K562 (cell line): ENCODE results near the gene ARFGEF2. TPM values are rescaled to one million over a fixed set of nuclear protein-coding genes. Genes with fewer than 3 reads are reported as not detected.
A peak's percentile ranks its signal among the peaks of the same experiment; 100 is the strongest.

Experiments
- ATAC-seq: fragments of 200-7000 bp; cut with Tn5 transposase; 3 replicates; pipeline ENCODE4 v1.9.1; 2020; ENCODE audit warnings: moderate library complexity
- BruUV-seq: library from RNA; stranded (reverse); fragments of 400-500 nt; replicated peaks from 2 replicates; lab custom pipeline; 2021; lab: Mats Ljungman, UMichigan
- CTCF ChIA-PET: fragments of 300-600 bp; formaldehyde crosslinking; extraction: SDS; loops from one replicate; lab custom pipeline; 2021; ENCODE audit warnings: low intra/inter-chr PET ratio; lab: Yijun Ruan, JAX
- POLR2A ChIA-PET: fragments of 300-600, 350-650 bp; sonication (Branson Sonifier 250); formaldehyde crosslinking; extraction: SDS; loops from one replicate; lab custom pipeline; 2021; ENCODE audit warnings: antibody characterized with exemption, inconsistent platforms; lab: Yijun Ruan, JAX
- DNase-seq, 4 experiments: peaks; one replicate each; pipeline versions ENCODE4 v3.0.0 to v3.0.0-alpha.2; 2011 to 2018; ENCODE audit warnings: low spot score in 3 of 4, mixed read lengths in 3 of 4; ENCODE audit errors: extremely low read depth in 1 of 4
- FAIRE-seq: peaks from 2 replicates; lab custom pipeline; 2011; peaks lifted over from hg19 to GRCh38; lab: Jason Lieb, UNC
- H2AFZ ChIP-seq: 2 replicates; pipeline ENCODE4 v1.6.0; 2011; ENCODE audit warnings: low read depth, low read length, control low read depth, inconsistent platforms
- H3K27ac ChIP-seq: fragments of 200-600 bp; 3 replicates; pipeline ENCODE4 v1.8.0; 2011; ENCODE audit warnings: low read depth, mild to moderate bottlenecking, control low read depth, inconsistent platforms, low read length, moderate library complexity, mixed read lengths; ENCODE audit errors: extremely low read depth
- H3K27me3 ChIP-seq, 2 experiments: fragments of 300-600 bp in 1 of 2; 2 replicates in 1 of 2; 3 replicates in 1 of 2; pipeline versions ENCODE4 v1.6.0 to v1.8.0; 2011; ENCODE audit warnings: inconsistent platforms in 2 of 2, low read length in 2 of 2, mild to moderate bottlenecking in 1 of 2, mixed read lengths in 1 of 2, moderate library complexity in 1 of 2; ENCODE audit not compliant: control insufficient read depth in 2 of 2, insufficient read depth in 2 of 2
- H3K36me3 ChIP-seq: fragments of 300-600 bp; 3 replicates; pipeline ENCODE4 v1.8.0; 2011; ENCODE audit warnings: mild to moderate bottlenecking, low read length, inconsistent platforms; ENCODE audit not compliant: control insufficient read depth, insufficient read depth
- H3K4me1 ChIP-seq, 2 experiments: fragments of 200-600 bp in 1 of 2; replicated peaks in 1 of 2; 2 replicates in 1 of 2; 3 replicates in 1 of 2; pipeline versions ENCODE4 v1.5.1 to v1.8.0; 2011; ENCODE audit warnings: inconsistent platforms in 2 of 2, low read length in 2 of 2, mild to moderate bottlenecking in 1 of 2, mixed read lengths in 1 of 2, moderate library complexity in 1 of 2; ENCODE audit not compliant: control insufficient read depth in 2 of 2, insufficient read depth in 2 of 2
- H3K4me2 ChIP-seq: 2 replicates; pipeline ENCODE4 v1.6.1; 2011; ENCODE audit warnings: low read length, control low read depth, inconsistent platforms, mixed read lengths; ENCODE audit not compliant: insufficient read depth
- H3K4me3 ChIP-seq: fragments of 200-600 bp; sonication (generic), shearing (Covaris generic); 2 replicates; pipeline ENCODE4 v1.5.1; 2016; ENCODE audit warnings: control low read depth, inconsistent platforms
- H3K79me2 ChIP-seq: fragments of 200-600 bp; 3 replicates; pipeline ENCODE4 v1.8.0; 2011; ENCODE audit warnings: low read length, inconsistent platforms; ENCODE audit not compliant: control insufficient read depth, insufficient read depth
- H3K9ac ChIP-seq, 2 experiments: 2 replicates each; pipeline versions ENCODE4 v1.6.0 to v1.6.1; 2011; ENCODE audit warnings: low read depth in 2 of 2, low read length in 2 of 2, control low read depth in 1 of 2, inconsistent platforms in 1 of 2, mild to moderate bottlenecking in 1 of 2, mixed read lengths in 1 of 2; ENCODE audit not compliant: insufficient read depth in 1 of 2
- H3K9me1 ChIP-seq: one replicate; pipeline ENCODE4 v1.6.0; 2011; ENCODE audit warnings: inconsistent platforms, mild to moderate bottlenecking, low read length, moderate library complexity; ENCODE audit not compliant: control insufficient read depth, insufficient read depth
- H3K9me3 ChIP-seq: replicated peaks from 2 replicates; pipeline ENCODE4 v1.5.1; 2011; ENCODE audit warnings: low read depth, low read length, inconsistent platforms; ENCODE audit not compliant: control insufficient read depth, insufficient read depth
- H4K20me1 ChIP-seq: replicated peaks from 2 replicates; pipeline ENCODE4 v1.6.1; 2011; ENCODE audit warnings: low read length, inconsistent platforms, mixed read lengths; ENCODE audit not compliant: control insufficient read depth, insufficient read depth
- CEBPG ChIP-seq, 3 experiments: fragments of 200-800 bp in 1 of 3; sonication (Bioruptor generic) in 1 of 3; sonication (generic) in 1 of 3; formaldehyde crosslinking in 1 of 3; IDR thresholded peaks in 2 of 3; conservative IDR thresholded peaks in 1 of 3; 2 replicates each; pipeline versions ENCODE4 v1.6.1 to v1.8.0; 2016 to 2022; ENCODE audit warnings: missing compliant biosample characterization in 2 of 3, missing genetic modification characterization in 2 of 3, mild to moderate bottlenecking in 1 of 3, missing genetic modification reagents in 1 of 3
- E2F5 ChIP-seq: sonication (generic); formaldehyde crosslinking; IDR thresholded peaks from 2 replicates; pipeline ENCODE4 v1.8.0; 2022; ENCODE audit warnings: mild to moderate bottlenecking, missing genetic modification reagents
- ELF4 ChIP-seq: fragments of 450-650 bp; formaldehyde crosslinking; IDR thresholded peaks from 2 replicates; pipeline ENCODE4 v1.4.0; 2022; ENCODE audit warnings: missing genetic modification characterization
- EZH2 ChIP-seq: IDR thresholded peaks from 2 replicates; pipeline ENCODE4 v1.6.1; 2012; ENCODE audit warnings: low read depth, mild to moderate bottlenecking, inconsistent platforms, low read length, borderline replicate concordance
- JUN ChIP-seq, 2 experiments: sonication (generic) in 1 of 2; formaldehyde crosslinking in 1 of 2; IDR thresholded peaks; 2 replicates each; pipeline versions ENCODE4 v1.6.1 to v1.8.0; 2012 to 2022; ENCODE audit warnings: borderline replicate concordance in 2 of 2, mild to moderate bottlenecking in 2 of 2, improper control_type of control experiment in 1 of 2, low read depth in 1 of 2, low read length in 1 of 2, missing genetic modification reagents in 1 of 2
- JUNB ChIP-seq: fragments of 450-650 bp; formaldehyde crosslinking; conservative IDR thresholded peaks from 2 replicates; pipeline ENCODE4 v1.4.0; 2020; ENCODE audit warnings: mild to moderate bottlenecking
- SPI1 ChIP-seq: IDR thresholded peaks from 2 replicates; pipeline ENCODE4 v1.6.1; 2011; ENCODE audit warnings: low read depth, low read length, control low read depth, borderline replicate concordance
- TCFL5 ChIP-seq: fragments of 250-450 bp; sonication (Bioruptor Pico); conservative IDR thresholded peaks from 2 replicates; pipeline ENCODE4 v1.6.1; 2021; ENCODE audit warnings: mild to moderate bottlenecking, moderate library complexity, matching md5 sums
- ZNF3 ChIP-seq: fragments of 250-450 bp; sonication (Bioruptor Pico); IDR thresholded peaks from 2 replicates; pipeline ENCODE4 v1.5.0; 2021; ENCODE audit warnings: mild to moderate bottlenecking, moderate library complexity
- WGBS: fragments of 100-300 bp; shearing (Covaris generic); methylation state at CpG from one replicate; pipeline ENCODE4 v1.1.6; 2016; ENCODE audit warnings: low coverage, mixed read lengths; ENCODE audit not compliant: insufficient coverage; ENCODE audit errors: missing lambda C conversion rate; 5-methylcytosine and 5-hydroxymethylcytosine counted together
- in situ Hi-C: fragments of 300-500 bp; cut with MboI; formaldehyde crosslinking; loops from 4 replicates; pipeline ENCODE4 v1.15.0; 2018; ENCODE audit warnings: inconsistent platforms, mixed read lengths
- intact Hi-C: fragments of 100-400 bp; cut with micrococcal nuclease; formaldehyde crosslinking; loops from 2 replicates; pipeline ENCODE4 v1.14.2; 2022
- polyA plus RNA-seq, 8 experiments: library from polyadenylated mRNA; depleted of rRNA in 4 of 8; stranded (reverse) in 5 of 8; unstranded in 3 of 8; fragments of >200 nt; fragmentation: Nextera tagmentation in 2 of 8; fragmentation: Illumina TruSeq in 1 of 8; extraction: Ambion mirVana in 2 of 8; extraction: Trizol in 1 of 8; gene quantifications; 2 replicates each; pipeline versions ENCODE4 v1.2.1 to v1.2.3, GENCODE V29; 2011 to 2014; ENCODE audit warnings: inconsistent platforms in 1 of 8, missing spikeins in 1 of 8
- total RNA-seq, 7 experiments: library from RNA; depleted of rRNA in 6 of 7; stranded (reverse); fragments of >200 nt in 6 of 7; fragmentation: Illumina TruSeq in 2 of 7; extraction: Trizol in 2 of 7; gene quantifications; 2 replicates each; pipeline versions ENCODE4 v1.2.1 to v1.2.3, GENCODE V29; 2011 to 2021; ENCODE audit warnings: low replicate concordance in 1 of 7
- TF ChIP-seq, protein P1 (sequence below): IDR thresholded peaks from 3 replicates; pipeline ENCODE4 v1.6.1; 2011; ENCODE audit warnings: borderline replicate concordance, mild to moderate bottlenecking, moderate library complexity; ENCODE audit not compliant: insufficient read length; ENCODE audit errors: extremely low read depth

ARFGEF2 gene
- total and polyA plus RNA-seq, 9 of the 15 experiments (the other 6 are each of a cell fraction or from before 2014, with no cell fraction given), result 4.2 to 18.8 (median 13.7) TPM

GRCh38 chr20:48959899-48960550 is 38.5 kb downstream of the ARFGEF2 start:
- H3K9me3 ChIP-seq, result no peaks in the 10 kb centered on the region
- intact Hi-C loops (no loop called here), in situ Hi-C loops (no loop called here)
- no peak overlapping the region for H3K9ac ChIP-seq
- H3K4me3 ChIP-seq, result no peak overlapping the region
- BruUV-seq, result no TSS peak
- ChIA-PET CTCF (interaction anchor here (0.6 kb wide), 1 partner anchor 38 kb away, joined by 3 read pairs; the partner anchor contains the start of gene ARFGEF2), POLR2A (interaction anchor here (0.7 kb wide), 1 partner anchor 153 kb away, joined by 3 read pairs; no protein-coding TSS in a partner anchor)
- no peaks in the 10 kb centered on the region for H3K27me3 ChIP-seq
- peaks cover 2% of the 10 kb centered on the region for H3K9me1 ChIP-seq
- no peak overlapping the region for H2AFZ ChIP-seq
- WGBS, result 78% methylated on average over 9 of the region's 9 CpGs
- no peak for TF ChIP-seq CEBPG (CRISPR knock-in tag; IDR thresholded peaks at IDR 0.05)
- peak in 1 of 2 experiments; percentile 39; a peak in 2 of 4 replicates for TF ChIP-seq CEBPG (tag; conservative IDR thresholded peaks at IDR 0.05 in 1 of 2, IDR thresholded peaks at IDR 0.05 in 1 of 2)
- no peak for TF ChIP-seq JUN (IDR thresholded peaks at IDR 0.05; ENCODE audit: borderline replicate concordance, low read depth, low read length)
- no peak for TF ChIP-seq JUN (CRISPR knock-in tag; IDR thresholded peaks at IDR 0.05; ENCODE audit: borderline replicate concordance)
- peaks cover 55% of the 10 kb centered on the region for H3K36me3 ChIP-seq
- no peaks in the 10 kb centered on the region for H3K79me2 ChIP-seq
- no peak for FAIRE-seq
- ATAC-seq, result no peak
- no peaks in the 10 kb centered on the region for H4K20me1 ChIP-seq
- H3K4me1 ChIP-seq, result peaks cover 0 to 3% of the 10 kb centered on the region in 2 experiments; a peak in 2 of 5 replicates
- no peak overlapping the region for H3K27ac ChIP-seq
- H3K4me2 ChIP-seq, result no peak overlapping the region
- DNase-seq, result no peak

GRCh38 chr20:48962421-48962820 is 40.9 kb downstream of the ARFGEF2 start:
- WGBS, result 59% methylated on average over 4 of the region's 4 CpGs
- intact Hi-C loops, result no loop called here
- no peak for FAIRE-seq
- H3K4me1 ChIP-seq, result no peaks in the 10 kb centered on the region
- peaks cover 48% of the 10 kb centered on the region; the same call in 2 of the 3 replicates for H3K36me3 ChIP-seq
- no peaks in the 10 kb centered on the region for H3K9me3 ChIP-seq
- no peak overlapping the region for H3K27ac ChIP-seq
- no peak overlapping the region for H3K4me2 ChIP-seq
- no peaks in the 10 kb centered on the region for H4K20me1 ChIP-seq
- in situ Hi-C loops, result no loop called here
- CTCF ChIA-PET, result no interaction called here
- no peak overlapping the region for H3K9ac ChIP-seq
- DNase-seq, result no peak
- no peaks in the 10 kb centered on the region for H3K27me3 ChIP-seq
- no peak overlapping the region for H2AFZ ChIP-seq
- H3K4me3 ChIP-seq, result no peak overlapping the region
- H3K9me1 ChIP-seq, result no peaks in the 10 kb centered on the region
- no peak for ATAC-seq
- no peaks in the 10 kb centered on the region for H3K79me2 ChIP-seq
- POLR2A ChIA-PET, result no interaction called here
- BruUV-seq, result no TSS peak
- TF ChIP-seq ZNF3 (no peak), ELF4 (no peak), JUNB (CRISPR knock-in tag) (no peak), TCFL5 (no peak), E2F5 (CRISPR knock-in tag) (no peak), EZH2 (no peak), SPI1 (no peak)
- TF ChIP-seq, protein P1, sequence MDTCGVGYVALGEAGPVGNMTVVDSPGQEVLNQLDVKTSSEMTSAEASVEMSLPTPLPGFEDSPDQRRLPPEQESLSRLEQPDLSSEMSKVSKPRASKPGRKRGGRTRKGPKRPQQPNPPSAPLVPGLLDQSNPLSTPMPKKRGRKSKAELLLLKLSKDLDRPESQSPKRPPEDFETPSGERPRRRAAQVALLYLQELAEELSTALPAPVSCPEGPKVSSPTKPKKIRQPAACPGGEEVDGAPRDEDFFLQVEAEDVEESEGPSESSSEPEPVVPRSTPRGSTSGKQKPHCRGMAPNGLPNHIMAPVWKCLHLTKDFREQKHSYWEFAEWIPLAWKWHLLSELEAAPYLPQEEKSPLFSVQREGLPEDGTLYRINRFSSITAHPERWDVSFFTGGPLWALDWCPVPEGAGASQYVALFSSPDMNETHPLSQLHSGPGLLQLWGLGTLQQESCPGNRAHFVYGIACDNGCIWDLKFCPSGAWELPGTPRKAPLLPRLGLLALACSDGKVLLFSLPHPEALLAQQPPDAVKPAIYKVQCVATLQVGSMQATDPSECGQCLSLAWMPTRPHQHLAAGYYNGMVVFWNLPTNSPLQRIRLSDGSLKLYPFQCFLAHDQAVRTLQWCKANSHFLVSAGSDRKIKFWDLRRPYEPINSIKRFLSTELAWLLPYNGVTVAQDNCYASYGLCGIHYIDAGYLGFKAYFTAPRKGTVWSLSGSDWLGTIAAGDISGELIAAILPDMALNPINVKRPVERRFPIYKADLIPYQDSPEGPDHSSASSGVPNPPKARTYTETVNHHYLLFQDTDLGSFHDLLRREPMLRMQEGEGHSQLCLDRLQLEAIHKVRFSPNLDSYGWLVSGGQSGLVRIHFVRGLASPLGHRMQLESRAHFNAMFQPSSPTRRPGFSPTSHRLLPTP, result no peak
